ENCODE measurements around the gene CERS6. TPM values are rescaled to one million over a fixed set of nuclear protein-coding genes. Genes with fewer than 3 reads are reported as not detected.
A peak's percentile ranks its signal among the peaks of the same experiment; 100 is the strongest.

CERS6 gene
- total and polyA plus RNA-seq, 8 donors: 3.2 to 18.0 (median 7.6) TPM

- DNase-seq (no peak), ATAC-seq (no peak), FAIRE-seq (no peak)
- no peaks in the 10 kb centered on the region for H3K9me3 ChIP-seq
- no peak overlapping the region for H3K27ac ChIP-seq
- no peak overlapping the region for H3K4me3 ChIP-seq
- H3K27me3 ChIP-seq: no peaks in the 10 kb centered on the region
- no peaks in the 10 kb centered on the region for H3K36me3 ChIP-seq
- H3K4me1 ChIP-seq: peaks cover 18 to 26% (median 23%) of the 10 kb centered on the region in 3 donors
- intact Hi-C loops (cut with DNase I): loop anchor here in 1 of 3 donors (10.0 kb wide), 1 partner anchor 226 kb away; no protein-coding TSS in a partner anchor
- TF ChIP-seq CTCF (IDR thresholded peaks at IDR 0.05): no peak
These were observed 12.3 kb downstream of the CERS6 start for GRCh38 chr2:168468354-168468753.

GRCh38 chr2:168469281-168469988, 13.4 kb downstream of the CERS6 start:
- ATAC-seq: no peak
- no peak overlapping the region for H3K27ac ChIP-seq
- whole genome bisulfite sequencing, 2 donors: 93 to 95% methylated on average over 3 of the region's 3 CpGs

GRCh38 chr2:168470320-168471162, 14.5 kb downstream of the CERS6 start:
- FAIRE-seq: no peak
- Histone ChIP-seq H3K36me3 (no peaks in the 10 kb centered on the region), H3K27me3 (no peaks in the 10 kb centered on the region), H3K27ac (no peak overlapping the region), H3K9me3 (no peaks in the 10 kb centered on the region), H3K4me3 (no peak overlapping the region), H3K4me1 (peaks cover 18 to 26% (median 25%) of the 10 kb centered on the region in 3 donors)
- no peak for TF ChIP-seq CTCF (IDR thresholded peaks at IDR 0.05)
- WGBS, 2 donors: 77 to 87% methylated on average over 4 of the region's 4 CpGs
- no peak for DNase-seq
- peak in 1 of 4 donors; percentile 13 for ATAC-seq
- intact Hi-C loops (cut with DNase I): no loop called here

More at GRCh38 chr2:168469281-168469988, 13.4 kb downstream of the CERS6 start:
- Histone ChIP-seq H3K9me3 (no peaks in the 10 kb centered on the region), H3K36me3 (no peaks in the 10 kb centered on the region), H3K4me3 (no peak overlapping the region), H3K27me3 (no peaks in the 10 kb centered on the region), H3K4me1 (peaks cover 18 to 26% (median 23%) of the 10 kb centered on the region in 3 donors)
- intact Hi-C loops (cut with DNase I): loop anchor here in 1 of 3 donors (10.0 kb wide), 1 partner anchor 225 kb away; no protein-coding TSS in a partner anchor
- DNase-seq (no peak), FAIRE-seq (no peak)
- no peak for TF ChIP-seq CTCF (IDR thresholded peaks at IDR 0.05)

GRCh38 chr2:168471163-168471475, 15.0 kb downstream of the CERS6 start:
- FAIRE-seq (no peak), ATAC-seq (no peak), DNase-seq (no peak)
- no peak for TF ChIP-seq CTCF (IDR thresholded peaks at IDR 0.05)
- no peaks in the 10 kb centered on the region for H3K36me3 ChIP-seq
- no peaks in the 10 kb centered on the region for H3K27me3 ChIP-seq
- peaks cover 18 to 28% (median 25%) of the 10 kb centered on the region in 3 donors for H3K4me1 ChIP-seq
- intact Hi-C loops (cut with DNase I): no loop called here
- H3K4me3 ChIP-seq: no peak overlapping the region
- H3K27ac ChIP-seq: no peak overlapping the region
- no peaks in the 10 kb centered on the region for H3K9me3 ChIP-seq
